ENCODE data around the gene FGF1. TPM values are rescaled to one million over a fixed set of nuclear protein-coding genes. Genes with fewer than 3 reads are reported as not detected.

FGF1 gene
- 0.13 TPM in 2 replicates for total RNA-seq

DNA sequence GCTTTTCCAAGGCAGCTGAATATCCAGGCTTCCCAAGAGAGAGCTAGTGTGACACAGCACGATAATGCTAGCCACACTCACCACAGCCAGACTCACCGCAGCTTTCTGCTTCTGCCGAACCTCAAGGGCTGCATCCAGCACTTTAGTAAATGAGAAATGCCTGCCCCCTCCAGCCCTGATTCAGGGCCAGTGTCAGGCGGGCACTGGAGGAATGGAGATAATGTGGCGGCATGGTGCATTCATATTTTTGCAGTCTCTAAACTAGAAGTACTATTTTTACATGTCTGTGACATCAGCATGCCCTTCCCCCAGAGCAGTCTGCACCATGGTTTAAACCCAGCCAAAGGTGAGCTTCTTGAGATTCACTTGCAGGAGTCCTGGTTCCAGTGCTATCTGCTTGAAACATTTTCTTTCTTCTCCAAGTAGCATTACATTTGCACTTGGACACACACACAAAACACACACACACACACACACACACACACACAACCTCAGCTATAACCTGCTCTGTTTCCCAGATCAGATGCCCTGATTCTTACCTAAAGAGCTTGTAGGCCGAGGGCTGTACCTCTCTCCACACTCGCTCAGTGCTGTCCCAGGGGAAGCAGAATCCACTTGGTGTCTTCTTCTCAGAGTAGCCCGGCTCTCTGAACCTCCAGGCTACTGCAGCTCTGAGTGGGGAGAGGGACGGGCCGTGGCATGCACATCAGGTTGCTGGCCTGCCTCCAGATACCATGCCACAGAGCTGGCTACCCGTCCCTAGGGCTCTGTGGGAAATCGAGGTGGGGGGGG lies at the start of gene FGF1:
TSS of gene FGF1 (minus strand) at position 673 of the 792 bp plus-strand sequence. CDS start 71,963 bp downstream, outside the sequence.
- no peak for DNase-seq (ENCODE audit: low read depth in 2 of 2)

DNA sequence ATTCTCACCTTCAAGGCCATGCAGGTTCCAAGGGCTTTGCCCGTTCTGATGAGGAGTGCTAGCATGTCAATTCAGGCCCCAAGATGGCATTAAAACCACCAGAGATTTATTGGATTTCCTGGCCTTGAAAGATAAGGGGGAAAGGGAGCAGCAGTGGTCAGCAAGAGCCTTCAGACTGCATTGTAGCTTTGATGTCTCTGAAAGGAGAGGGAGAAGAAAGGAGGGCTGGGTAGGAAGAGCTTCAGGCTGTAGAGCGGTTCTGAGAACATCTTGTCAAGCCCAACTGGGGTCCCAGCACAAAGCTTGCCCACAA lies 41.8 kb upstream of the FGF1 start:
- no peak for DNase-seq (ENCODE audit: low read depth in 2 of 2)

DNA sequence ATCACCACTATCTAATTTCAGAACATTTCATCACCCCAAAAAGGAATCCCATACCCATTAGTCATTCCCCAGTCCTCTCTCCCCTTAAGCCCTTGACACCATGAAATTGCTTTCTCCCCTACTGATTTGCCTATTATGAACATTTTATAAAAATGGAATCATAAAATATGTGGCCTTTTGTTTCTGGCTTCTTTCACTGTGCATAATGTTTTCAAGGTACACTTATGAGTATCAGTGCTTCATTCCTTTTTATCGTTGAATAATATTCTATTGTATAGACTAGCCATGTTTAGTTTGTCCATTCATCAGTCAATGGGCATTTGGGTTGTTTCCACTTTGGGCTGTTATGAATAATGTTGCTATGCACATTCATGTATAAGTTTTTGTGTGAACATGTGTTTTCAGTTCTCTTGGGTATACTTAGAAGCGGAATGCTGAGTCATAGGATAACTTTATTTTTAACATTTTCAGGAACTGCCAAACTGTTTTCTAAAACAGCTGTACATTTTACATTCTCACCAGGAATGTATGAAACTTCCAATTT lies 40.4 kb upstream of the FGF1 start:
- peak; percentile 49 to 88 for DNase-seq (ENCODE audit: low read depth in 2 of 2)

DNA sequence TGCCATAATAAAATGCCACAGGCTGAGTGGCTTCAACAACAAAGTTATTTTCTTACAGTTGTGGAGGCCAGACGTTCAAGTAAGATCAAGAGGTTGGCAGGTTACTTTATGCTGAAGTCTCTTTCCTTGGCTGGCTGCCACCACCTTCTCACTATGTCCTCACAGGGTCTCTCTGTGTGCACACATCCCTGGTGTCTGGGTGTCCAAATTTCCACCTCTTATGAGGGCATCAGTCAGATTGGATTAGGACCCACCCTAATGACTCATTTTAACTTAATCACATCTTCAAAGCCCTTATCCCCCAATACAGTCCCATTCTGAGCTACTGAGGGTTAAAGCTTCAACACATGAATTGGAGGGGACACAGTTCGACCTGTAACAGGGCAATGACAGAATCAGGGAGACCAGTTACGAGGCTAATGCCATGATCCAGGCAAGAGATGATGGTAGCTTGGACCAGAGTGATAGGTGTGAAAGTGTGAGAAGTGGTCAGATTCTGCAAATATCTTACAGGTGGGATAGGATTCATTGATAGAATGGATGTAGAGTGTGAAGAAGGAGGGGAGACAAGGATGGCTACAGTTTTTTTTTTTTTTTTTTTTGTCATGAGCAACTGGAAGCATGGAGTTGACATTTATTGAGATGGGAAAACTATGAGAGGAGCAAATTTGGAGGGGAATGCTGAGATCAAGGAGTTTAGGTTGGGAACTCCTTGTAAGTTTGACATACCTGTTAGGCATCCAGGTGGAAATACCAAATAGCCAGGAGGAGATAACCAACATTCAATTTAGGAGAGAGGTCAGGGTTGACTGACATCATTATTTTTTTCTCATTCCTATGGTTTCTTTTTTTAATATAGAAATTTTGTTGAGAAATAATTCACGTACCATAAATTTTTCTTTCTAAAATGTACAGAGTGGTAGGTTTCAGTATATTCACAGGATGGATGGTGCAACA lies 39.6 kb upstream of the FGF1 start:
- no peak for DNase-seq (ENCODE audit: low read depth in 2 of 2)

DNA sequence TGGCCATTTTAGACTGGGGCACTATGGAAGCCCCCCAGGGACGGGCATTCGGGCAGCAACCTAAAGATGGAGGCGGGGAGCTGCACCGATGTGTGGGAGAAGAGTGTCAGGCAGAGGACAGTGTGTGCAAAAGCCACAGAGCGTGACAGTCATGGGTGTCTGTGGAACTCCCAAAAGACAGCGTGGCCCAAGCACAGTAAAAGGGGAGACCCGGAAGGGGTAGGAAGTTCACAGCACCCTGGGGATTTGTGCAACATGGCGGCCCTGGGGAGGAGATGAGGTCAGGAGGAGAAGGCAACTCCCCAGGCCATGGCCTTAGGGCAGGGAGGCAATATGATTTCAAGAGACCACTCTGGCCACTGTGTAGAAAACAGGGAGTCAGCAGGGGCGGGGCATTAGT lies 38.9 kb upstream of the FGF1 start:
- no peak for DNase-seq (ENCODE audit: low read depth in 2 of 2)

DNA sequence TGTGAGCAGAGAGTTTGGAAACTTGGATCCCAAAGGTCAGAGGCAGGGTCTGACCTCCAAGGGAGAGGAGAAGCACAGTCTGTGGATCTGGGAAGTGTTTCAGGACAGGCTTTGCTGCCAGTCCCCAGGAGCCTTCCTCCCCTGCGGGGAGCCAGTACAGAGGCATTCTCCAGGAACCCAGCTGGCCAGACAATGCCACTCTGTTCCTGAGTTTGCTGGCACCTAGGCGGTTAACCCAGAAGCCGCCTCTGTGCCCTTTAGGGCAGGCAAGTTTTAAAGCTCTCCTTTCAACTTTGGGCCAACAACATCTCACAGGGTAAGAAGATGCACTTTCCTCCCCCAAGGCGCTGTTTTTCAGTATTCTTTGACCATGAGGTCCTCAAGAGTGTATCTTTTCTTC lies 37.0 kb upstream of the FGF1 start:
- DNase-seq (ENCODE audit: low read depth in 2 of 2): no peak

DNA sequence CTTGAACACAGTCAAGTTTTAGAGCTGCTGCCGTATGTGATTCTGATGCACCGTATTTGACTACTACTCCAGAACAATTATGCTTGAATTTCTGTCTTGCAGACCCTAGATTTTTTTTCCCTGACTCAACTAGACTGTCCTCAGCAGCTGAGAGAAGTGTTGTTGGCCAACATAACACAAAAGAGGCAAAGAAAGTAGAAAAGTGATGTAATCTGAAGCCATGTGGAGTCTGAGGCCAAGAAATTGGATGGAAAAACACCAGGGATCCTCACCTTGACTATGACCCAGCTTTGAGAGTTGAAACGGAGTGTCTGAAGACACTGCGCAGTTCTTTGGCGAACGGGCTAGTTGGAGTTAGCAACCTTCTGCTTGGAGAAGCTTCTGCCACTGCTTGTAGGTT lies 36.3 kb upstream of the FGF1 start:
- no peak for DNase-seq (ENCODE audit: low read depth in 2 of 2)

DNA sequence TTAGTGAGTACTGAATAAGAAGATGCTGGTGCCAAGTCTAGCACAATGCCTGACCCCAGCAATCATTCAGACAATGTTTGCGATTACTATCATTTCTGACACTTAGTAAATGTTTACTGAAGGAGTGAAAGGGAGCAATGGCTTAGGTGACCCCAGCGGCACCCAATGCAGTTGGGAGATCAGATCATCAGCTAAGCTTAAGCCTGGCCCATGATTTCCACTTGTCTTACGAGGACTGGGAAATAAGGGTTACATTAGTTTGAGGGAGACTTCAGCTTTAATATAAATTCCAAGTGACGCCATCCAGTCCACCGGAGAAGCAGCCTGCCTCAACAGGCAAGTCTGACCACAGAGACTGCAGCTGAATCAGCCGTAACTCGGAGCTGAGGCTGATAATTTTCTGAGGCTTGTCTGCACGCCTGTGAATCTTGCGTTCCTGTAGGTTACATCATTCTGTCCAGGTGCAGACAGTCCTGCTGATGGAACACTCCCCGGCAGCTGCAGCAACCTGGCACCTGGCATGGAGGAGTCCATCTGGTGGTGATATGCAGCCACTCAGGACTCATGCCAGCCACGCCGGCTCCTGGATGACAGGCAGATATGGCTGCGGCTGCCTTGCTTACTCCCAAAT lies 34.9 kb upstream of the FGF1 start:
- DNase-seq (ENCODE audit: low read depth in 2 of 2): no peak

DNA sequence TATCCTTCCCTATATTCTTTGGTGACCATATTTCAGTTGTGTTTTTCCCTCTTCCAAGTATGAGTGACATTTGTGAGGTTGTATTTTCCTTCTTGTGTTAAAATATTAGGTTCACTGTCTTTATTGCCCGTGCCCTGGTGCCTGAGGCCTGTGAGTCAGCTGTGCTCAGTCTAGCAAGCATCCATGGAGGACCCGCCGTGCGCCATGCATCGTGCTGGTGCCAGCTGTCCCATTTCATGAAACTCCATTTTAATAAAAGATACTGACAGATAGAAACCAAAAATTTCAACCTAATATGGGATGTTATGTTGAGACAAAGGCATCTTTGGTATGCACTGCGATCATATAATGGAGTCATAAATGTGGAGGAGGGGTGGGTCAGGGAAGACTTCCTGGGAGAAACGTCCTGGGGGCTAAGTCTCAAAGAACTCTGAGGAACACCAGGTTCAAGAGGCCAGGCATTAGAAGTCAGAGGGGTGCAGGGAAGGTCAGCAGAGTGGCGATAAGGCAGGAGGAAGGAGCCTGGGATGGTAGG lies 34.0 kb upstream of the FGF1 start:
- DNase-seq (ENCODE audit: low read depth in 2 of 2): no peak

DNA sequence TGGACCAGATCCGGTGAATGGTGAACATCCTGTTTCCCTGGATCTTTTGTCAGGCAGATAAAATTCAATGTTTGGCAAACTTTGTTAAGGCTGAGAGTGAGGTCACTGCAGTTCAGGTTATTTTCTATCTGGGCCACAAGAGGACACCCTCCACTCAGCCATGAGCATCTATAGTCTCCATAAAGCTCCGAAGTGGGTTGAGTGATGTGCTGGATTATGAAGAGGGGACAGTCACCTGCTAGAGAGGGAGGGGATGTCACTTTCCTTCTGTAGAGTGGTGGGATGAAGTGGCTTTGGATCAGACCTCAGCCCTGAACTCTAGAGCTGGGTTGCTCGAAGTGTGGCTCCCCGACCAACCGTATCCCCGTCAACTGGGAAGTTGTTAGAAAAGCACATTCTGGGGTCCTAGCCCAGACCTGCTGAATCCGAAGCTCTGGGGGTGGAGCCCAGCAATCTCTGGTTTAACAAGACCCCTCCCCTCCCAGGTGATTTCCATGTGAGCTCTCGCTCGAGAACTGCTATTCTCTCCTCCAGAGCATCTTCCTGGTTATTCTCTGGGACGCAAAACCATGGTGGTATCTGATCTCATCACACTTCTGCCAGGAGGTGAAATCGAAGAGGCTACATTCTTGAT lies 31.8 kb upstream of the FGF1 start:
- peak; percentile 86 to 88 for DNase-seq (ENCODE audit: low read depth in 2 of 2)

DNA sequence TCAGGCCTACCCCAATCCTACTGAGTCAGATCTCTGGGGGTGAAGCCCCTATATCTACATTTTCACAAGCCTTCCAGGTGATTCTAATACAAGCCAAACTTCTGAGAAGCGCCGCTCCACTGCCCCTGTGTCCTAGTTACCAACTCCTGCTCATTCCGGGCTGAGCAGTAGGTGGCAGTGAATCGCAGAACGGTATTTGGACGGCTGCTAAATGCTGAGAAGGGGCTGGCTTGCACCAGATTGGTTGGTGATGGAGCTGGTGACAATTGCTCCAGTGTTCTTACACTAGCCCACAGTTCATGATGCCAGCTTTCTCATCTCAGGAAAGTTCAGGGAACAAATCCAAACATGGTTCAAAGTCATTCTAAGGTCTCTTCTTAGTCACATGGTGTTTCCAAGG lies 31.1 kb upstream of the FGF1 start:
- peak; percentile 32 to 72 for DNase-seq (ENCODE audit: low read depth in 2 of 2)

DNA sequence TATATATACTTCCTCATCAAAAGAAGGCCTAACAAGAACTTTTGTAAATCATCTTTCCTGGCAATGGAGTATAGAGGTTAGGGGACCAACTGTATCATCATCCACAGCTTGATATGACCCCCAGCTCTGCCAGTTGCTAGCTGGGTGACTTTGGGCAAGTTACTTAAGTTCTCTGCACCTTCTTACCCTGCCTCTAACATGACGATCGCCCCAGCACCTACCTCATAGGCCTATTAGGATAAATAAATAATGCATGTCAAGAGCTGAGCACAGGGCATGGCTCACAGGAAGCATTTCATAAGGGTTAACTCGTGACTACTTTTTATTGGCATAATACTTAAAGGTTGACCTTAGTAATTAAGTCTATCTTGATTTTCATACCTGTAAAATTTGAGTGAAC lies 29.4 kb upstream of the FGF1 start:
- DNase-seq (ENCODE audit: low read depth in 2 of 2): no peak

DNA sequence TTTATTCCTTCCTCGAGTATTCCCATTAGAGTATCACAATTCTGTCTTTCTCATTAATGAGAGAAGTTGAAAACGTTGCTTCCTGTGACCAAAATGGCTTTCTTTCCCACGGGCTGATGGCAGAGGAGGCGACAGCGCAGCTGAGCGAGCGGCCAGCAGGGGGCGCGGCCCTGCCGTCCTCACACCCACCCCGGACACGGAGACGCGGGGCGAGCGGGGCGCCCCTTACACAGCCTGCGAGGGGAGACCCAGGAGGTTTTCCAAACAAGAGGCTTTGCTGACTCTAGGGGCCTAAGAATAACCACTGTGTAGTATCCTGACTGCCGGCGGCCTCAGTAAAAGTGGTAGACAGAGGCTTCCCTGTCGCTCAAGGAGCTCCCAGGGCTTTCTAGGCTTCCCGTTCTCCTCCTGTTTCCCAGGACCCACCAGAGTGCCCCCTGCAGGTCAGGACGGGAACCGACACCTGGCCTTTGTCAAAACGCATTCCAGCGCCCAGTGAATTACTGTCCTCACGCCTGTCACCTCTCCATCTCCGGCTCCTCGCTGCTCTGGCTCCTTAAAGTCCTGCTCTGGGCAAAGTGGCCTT lies 27.3 kb upstream of the FGF1 start:
- peak; percentile 64 to 86 for DNase-seq (ENCODE audit: low read depth in 2 of 2)

DNA sequence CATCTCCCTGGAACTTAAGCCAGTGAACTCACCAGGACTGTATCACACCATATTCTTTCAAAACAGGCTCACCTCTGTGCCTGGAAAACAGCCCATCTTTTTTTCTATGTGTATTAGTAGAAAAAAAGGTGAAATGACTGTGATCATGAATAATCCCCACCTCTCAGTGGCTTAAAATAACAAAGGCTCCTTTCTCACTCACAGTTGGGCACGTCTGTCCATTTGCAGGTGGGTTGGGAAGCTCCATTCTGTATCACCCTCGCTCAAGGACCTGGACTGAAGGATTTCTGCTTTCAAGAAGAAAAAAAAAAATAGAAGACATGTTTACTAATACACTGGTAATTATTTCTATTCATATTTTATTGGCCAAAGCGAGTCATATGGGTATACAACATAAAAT lies 17.3 kb upstream of the FGF1 start:
- DNase-seq (ENCODE audit: low read depth in 2 of 2): no peak

DNA sequence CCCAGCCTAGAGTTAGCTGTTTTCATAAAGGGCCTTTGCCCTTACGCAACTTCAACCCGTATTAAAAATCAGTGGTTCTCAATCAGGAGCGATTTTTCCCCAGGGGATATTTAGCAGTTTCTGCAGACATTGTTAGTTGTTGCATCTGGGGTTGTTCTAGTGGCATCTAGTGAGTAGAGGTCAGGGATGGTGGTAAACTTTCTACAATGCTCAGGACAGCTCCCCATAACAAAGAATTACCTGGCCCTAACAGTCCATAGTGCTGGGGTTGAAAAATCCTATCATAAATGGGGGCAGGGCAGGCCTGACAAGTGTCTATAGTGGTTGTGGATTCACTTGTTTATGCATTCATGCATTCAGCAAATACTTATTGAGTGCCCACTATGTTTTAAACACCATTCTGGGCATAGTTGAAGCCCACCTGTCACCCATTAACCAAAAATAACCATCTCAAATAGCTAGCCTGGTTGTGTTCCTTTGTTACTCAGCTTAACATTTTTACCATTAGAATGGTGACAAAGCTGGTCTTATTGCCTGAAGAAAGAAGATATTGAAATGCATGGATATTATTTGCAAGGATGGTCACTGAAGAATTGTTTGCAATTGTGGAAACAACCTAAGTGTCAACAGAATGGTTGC lies 15.9 kb upstream of the FGF1 start:
- DNase-seq (ENCODE audit: low read depth in 2 of 2): no peak

DNA sequence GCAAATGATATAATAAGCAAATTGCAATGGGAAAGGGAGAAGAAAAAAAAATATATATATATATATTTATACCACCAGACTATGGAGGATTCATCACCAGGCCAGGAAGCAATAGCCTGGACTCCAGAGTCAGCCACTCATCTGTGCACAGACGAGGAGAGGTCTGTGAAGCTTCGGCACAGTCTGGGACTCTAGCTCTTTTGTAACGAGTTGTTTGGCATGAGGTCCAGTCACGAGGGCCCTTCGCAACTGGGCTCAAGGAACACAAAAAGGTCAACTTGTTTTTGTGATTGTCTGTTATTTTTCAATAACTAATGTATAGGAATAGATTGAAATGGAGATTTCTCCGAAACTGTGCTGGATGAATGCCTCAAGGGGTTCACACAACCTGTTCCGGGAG lies 14.7 kb upstream of the FGF1 start:
- no peak for DNase-seq (ENCODE audit: low read depth in 2 of 2)

DNA sequence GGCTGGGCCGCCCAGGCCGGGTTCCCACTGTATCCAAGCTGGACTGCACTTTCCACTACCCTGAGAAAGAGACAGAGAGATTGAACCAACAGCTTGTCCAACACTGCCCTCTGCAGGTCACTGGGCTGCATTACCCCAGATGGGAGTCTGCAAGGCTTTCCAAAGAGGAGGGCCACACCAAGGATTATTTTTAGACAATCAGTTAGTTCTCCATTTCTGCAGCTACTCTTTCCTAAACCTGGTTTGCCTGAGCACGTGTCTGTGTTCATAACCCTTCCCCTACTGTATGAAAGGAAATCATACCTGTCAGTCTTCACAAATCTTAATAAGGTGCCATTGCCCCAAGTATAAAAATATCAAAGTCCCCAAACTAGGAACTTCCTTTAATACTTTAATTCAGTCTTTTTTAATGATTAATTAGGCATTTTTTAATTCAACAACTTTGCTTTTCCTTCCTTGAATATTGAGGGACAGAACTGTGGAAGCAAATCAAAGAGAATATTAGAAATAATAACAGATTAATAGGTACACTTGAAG lies 13.4 kb upstream of the FGF1 start:
- DNase-seq (ENCODE audit: low read depth in 2 of 2): peak; percentile 80 to 83

DNA sequence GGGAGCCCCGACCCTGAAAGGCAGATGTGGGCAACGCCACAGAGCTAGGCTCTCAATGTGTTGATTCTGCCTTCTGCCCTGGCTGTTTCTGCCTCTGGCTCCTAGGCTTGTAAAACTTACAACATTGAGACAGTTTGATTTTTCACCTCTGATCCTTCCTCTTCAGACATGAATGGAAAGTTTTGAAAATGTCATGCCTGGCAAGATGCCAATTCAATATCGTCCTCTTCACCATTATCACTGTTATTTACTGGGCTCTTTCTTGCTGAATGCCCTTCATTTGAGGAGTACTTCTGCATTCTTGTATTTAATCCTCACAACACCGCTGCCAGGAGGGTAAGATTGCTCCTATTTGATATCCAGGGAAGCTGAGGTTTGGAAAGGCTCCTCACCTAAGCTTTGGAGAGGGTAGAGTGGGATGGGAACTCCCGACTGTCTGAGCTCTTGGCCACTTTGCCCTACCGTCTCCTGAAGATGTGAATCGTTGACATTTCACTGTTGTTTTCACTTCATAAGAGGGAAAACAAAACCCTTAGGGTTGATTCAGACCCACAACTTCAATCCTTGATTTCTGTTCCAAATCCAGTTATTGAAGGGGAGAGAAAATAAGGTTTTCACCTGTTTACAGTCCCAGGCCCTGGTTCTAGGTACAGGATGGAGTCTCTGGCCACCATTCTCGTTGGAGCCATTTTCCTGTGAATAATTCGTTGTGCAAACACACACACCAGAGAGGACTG lies 12.7 kb upstream of the FGF1 start:
- DNase-seq (ENCODE audit: low read depth in 2 of 2): peak in 1 of 2 donors; percentile 16
